Colon (tissue), 2 donors: ENCODE results near the gene GCDH.
"Not testable (repeated sequence)": the region's sequence is repeated elsewhere in the genome, so short reads cannot be mapped to it uniquely, and the experiment has no call there.

Experiments used
- FAIRE-seq: peaks from 2 replicates; lab custom pipeline; 2012; peaks lifted over from hg19 to GRCh38; lab: Jason Lieb, UNC
- donor health status: control.
- donor health status: control.

Gene GCDH

DNA sequence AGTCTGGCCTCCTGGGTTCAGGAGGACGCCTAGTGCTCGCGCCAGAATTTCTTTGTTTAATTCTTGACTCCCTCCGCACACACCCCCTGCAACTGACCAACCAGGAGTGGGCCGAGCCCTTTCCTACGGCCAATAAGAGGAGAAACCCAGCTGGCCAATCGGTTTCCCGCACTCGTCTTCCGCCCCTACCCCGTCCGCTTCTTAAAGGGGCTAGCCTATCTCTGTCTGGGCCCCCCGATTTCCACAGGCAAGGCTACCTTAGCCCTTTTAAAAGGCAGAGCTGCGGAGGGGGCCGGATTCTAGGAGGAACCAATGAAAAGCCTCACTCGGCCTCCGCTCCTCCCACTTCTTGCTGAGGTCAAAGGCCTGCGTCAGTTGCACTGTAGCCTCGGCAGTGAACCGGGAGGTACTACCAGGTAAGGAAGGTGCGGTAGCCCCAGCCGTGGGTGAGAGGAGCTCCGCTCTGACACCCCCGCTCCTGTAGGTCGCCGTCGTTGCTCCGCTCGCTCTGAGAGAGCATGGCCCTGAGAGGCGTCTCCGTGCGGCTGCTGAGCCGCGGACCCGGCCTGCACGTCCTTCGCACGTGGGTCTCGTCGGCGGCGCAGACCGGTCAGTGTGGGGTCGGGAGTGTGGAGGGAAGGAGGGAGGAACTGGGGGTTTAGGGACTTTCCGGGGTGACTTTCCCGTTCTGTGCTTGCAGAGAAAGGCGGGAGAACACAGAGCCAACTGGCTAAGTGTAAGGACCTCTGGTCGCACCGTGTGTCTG lies at the start of gene GCDH:
TSS of gene GCDH (plus strand) at position 374 of the 766 bp plus-strand sequence. CDS start at position 519, 145 bp downstream.
- peak; percentile 95 for FAIRE-seq

DNA sequence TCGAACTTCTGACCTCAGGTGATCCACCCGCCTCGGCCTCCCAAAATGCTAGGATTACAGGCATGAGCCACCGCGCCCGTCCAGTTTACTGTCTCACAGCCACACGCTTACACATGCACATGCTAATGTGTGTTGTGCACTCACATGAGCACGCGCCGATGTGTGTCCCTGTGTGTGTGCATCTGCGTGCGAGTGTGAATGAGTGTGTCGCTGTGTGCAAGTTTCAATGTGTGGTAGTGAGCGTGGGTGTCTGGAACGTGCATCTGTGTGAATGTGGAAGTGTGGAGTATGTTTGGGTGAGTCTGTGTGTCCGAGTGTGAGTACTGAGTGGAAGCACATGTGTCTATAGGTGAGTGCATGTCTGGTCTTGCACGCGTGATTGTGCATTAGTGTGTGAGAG lies 48.4 kb upstream of the GCDH start:
- FAIRE-seq: no peak

- no peak for FAIRE-seq
Measured at GRCh38 chr19:12843328-12843727, 47.6 kb upstream of the GCDH start.

DNA sequence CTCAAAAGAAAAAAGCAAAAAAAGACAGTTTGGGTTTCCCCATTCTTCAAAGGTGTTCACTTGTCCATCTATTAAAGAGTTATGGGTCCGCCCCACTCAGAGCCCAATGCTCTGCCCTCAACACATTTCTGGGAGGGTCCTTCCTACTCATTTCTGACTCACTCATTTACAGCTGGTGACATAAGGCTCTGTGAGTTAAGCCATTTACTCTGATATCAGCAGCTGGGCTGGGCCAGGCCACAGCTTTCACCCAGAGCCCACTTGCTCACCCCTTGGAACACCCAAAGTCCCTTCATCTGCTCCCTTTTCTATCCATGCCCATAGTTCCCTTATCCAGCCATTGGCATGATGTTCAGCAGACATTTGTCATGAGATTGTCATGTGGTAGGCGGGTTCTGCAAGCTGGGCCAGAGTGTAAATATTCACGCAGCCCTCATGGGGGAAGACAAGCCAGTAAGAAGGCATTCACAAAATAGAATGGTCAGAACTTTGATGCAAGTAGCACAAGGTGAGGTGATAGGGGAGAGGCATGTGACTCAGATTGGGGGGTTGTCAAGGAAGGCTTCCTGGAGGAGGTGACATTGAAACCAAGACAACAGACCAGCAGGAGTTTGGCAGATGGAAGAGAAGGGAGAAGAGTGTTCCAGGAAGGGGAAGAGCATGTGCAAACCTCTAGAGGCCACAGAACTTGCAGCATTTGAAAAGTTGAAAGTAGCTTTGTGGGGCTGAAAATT lies 46.8 kb upstream of the GCDH start:
- FAIRE-seq: no peak

- not testable (repeated sequence) for FAIRE-seq
Measured at GRCh38 chr19:12846613-12847012, 44.3 kb upstream of the GCDH start.

DNA sequence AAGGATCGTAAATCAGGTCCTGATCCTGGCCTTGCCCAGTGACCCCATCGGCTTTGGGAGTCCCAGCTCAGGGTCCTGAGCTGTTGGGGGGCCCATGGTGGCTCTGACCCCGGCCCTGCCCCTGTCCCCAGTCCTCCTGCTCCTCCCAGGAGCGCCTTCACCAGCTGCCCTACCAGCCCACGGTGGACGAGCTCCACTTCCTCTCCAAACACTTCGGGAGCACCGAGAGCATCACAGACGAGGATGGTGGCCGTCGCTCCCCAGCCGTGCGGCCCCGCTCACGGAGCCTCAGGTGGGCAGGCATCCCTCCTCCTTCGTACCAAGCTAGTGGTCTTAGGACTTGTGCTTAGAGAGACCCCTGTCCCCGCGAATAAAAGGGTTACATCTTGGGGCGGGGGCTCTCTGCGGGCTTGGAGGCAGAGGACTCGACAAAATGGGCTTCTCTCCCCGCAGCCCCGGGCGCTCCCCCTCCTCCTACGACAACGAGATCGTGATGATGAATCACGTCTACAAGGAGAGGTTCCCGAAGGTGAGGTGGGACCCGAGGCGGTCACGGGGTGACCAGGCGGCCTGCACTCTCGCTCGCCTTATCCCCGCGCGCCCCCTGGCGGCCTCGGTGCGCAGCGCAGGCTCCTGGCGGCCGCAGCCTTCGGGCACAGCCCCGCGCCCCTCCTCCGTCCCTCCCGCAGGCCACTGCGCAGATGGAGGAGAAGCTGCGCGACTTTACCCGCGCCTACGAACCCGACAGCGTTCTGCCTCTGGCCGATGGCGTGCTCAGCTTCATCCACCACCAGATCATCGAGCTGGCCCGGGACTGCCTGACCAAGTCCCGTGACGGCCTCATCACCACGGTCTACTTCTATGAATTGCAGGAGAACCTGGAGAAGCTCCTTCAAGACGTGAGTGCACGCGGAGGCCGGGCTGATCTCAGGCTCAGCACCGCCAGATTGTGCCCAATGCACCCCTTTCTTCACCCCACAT lies 43.5 kb upstream of the GCDH start:
- FAIRE-seq: no peak

DNA sequence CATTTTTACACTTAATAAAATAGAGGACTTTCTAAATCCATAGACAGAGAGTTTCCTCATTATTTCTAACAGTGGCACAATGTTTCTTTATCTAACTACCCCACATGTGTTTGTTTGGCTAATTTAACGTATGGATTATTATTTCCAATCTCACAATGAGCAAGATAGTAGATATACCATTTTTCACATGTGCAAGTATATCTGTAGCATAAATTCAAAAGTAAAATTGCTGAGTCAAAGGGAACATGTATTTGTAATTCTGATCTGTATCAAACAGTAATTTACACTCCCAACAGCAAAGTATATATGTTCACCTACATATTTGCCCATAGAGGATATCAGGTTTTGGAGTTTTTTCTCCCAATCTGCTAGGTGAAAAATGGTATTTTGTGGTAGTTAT lies 34.3 kb upstream of the GCDH start:
- FAIRE-seq: no peak

GRCh38 chr19:12858041-12858928 lies 32.7 kb upstream of the GCDH start:
- no peak for FAIRE-seq

GRCh38 chr19:12859546-12859945 lies 31.4 kb upstream of the GCDH start:
- FAIRE-seq: no peak

GRCh38 chr19:12864143-12864542 lies 26.8 kb upstream of the GCDH start:
- FAIRE-seq: no peak

- no peak for FAIRE-seq
Measured at GRCh38 chr19:12864721-12865715, 25.9 kb upstream of the GCDH start.

GRCh38 chr19:12865746-12866415 lies 25.1 kb upstream of the GCDH start:
- FAIRE-seq: no peak

DNA sequence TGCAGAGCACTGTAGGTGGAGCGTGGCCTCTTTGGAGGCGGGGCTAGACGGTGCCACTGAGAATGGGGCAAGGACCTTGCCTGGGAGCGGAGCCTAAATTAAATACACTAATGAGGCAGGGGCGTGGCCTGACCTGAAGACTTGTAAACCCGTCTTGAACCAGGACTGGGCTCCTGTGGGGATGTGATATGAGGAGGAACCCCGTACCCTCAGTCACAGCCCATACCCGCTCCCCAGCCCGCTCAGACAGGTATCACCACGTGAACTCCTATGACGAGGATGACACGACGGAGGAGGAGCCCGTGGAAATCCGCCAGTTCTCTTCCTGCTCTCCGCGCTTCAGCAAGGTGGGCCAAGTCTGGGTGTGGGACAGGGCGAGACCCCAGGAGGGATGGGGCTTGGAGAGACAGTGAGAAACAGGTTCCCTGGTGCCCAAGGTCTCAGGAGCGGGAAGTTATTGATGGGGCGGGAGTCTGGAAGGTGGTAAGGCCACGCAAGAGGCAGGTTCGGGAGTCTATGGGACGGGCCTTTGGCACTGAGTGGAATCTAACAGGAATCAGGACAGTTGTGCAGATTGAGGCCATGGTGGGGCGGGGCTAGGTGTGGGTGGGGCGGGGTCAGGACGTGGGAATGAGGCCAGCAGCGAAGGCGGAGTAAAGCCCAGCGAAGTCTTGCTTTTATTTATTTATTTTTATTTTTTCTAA lies 24.4 kb upstream of the GCDH start:
- FAIRE-seq: no peak

- FAIRE-seq: no peak
Measured at GRCh38 chr19:12867120-12868099, 23.6 kb upstream of the GCDH start.

DNA sequence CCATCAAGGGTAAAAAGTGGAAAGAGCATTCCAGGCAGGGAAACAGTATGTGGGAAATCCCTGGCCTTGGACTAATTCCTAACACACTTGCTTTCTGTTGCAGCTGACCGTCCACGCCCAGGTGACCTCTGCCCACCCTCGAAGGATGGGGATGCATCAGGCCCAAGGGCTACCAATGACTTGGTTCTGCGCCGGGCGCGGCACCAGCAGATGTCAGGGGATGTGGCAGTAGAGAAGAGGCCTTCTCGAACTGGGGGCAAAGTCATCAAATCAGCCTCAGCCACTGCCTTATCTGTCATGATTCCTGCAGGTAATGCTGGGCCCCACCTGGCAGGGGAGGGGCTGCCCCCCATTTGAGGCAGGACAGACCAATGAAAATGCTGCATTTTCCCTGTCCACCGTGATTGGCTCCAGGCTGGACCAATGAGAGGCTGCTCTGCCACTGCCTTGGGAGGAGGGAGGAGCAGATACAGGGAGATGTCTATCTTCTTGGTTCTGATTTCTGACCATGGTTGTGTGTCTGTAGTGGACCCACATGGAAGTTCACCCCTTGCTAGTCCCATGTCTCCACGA lies 22.3 kb upstream of the GCDH start:
- no peak for FAIRE-seq

DNA sequence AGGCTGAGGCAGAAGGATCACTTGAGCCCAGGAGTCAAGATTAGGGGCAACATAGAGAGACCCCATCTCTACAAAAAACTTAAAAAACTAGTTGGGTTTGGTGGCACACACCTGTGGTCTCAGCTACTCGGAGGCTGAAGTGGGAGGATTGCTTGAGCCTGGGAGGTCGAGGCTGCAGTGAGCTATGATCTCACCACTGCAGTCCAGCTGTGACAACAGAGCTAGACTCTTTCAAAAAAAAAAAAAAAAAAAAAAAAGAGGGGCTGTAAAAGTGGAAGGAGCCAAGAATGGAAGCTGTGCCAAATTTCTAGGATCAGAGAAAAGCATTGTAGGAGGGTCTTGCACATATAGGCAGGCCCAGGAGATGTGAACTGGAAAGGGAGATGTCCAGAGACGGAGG lies 19.3 kb upstream of the GCDH start:
- no peak for FAIRE-seq

GRCh38 chr19:12872255-12872654 lies 18.7 kb upstream of the GCDH start:
- no peak for FAIRE-seq
